ENCODE measurements around the gene VWDE. TPM values are rescaled to one million over a fixed set of nuclear protein-coding genes. Genes with fewer than 3 reads are reported as not detected.
A peak's percentile ranks its signal among the peaks of the same experiment; 100 is the strongest.

The VWDE gene
- total and polyA plus RNA-seq, 2 experiments from 2014 or later: not detected

DNA sequence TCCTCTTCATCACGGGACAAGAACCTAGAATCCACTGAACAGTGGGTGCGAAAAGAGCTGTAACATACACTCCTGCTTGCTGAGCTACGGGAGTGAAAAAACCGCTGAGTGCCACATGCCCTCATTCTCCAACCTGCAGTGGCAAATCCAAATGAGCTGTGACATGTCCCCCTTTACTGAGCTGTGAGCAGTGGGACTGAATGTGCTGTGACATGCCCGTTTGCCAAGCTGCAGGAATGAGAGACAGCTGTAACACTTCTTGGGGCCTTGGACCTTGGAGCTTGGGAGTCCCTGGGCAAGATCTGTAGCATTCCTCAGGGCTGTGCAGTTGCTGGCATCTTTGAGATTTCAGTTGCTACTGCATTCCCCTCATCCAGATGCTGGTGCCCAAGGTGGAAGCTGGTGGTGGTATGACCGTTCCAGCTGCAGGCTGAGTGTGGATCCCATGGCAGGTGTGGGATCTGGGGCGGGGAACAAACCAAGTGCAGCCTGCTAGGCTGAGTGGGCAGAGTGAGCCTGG, 107.6 kb downstream of the VWDE start:
- no peaks in the 10 kb centered on the region for H3K27me3 ChIP-seq (replicated peaks; ENCODE audit: insufficient read depth)
- TF ChIP-seq EZH2 (IDR thresholded peaks at IDR 0.05; ENCODE audit: insufficient read depth, poor library complexity, severe bottlenecking) (no peak), EZH2phosphoT487 (IDR thresholded peaks at IDR 0.05; ENCODE audit: insufficient read depth, low read depth) (no peak)
- no peak overlapping the region for H3K27ac ChIP-seq
- no peak overlapping the region for H2AFZ ChIP-seq
- no peaks in the 10 kb centered on the region for H4K20me1 ChIP-seq (ENCODE audit: insufficient read depth)
- no peaks in the 10 kb centered on the region for H3K36me3 ChIP-seq (ENCODE audit: low read depth)
- H3K9ac ChIP-seq: no peak overlapping the region
- H3K79me2 ChIP-seq (ENCODE audit: insufficient read depth): no peaks in the 10 kb centered on the region
- H3K4me1 ChIP-seq (ENCODE audit: insufficient read depth): no peaks in the 10 kb centered on the region
- H3K4me3 ChIP-seq: no peak overlapping the region
- H3K9me3 ChIP-seq (ENCODE audit: low read depth): no peaks in the 10 kb centered on the region
- no peaks in the 10 kb centered on the region for H3F3A ChIP-seq (ENCODE audit: insufficient read depth)
- no peaks in the 10 kb centered on the region for H3K9me2 ChIP-seq (ENCODE audit: insufficient read depth)
- H3K4me2 ChIP-seq (ENCODE audit: unreplicated experiment): no peak overlapping the region
- WGBS, 2 experiments (ENCODE audit: low coverage in 1 of 2, low lambda C conversion rate in 2 of 2, missing lambda C conversion rate in 2 of 2): 14 to 17% methylated on average over 7 of the region's 7 CpGs
- DNase-seq: no peak
- in situ Hi-C loops (cut with MboI): no loop called here

DNA sequence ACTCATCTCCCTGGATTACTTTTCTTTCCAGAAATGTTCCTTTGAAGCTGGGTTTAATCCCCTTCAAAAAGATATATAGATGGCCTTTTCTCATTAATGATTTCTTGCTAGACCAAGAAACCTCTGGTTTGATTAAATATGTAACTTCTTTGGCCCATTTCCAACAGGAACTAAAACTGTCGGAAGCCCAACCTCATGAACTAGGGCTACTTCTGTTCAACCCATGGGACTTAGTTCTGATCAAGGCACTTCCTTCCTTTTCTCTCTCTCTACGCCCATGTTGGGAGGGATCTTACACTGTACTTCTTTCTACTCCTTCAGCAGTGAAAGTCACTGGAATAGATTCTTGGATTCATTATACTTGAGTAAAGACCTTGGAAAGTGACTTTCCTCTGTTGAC, 109.0 kb downstream of the VWDE start:
- Histone ChIP-seq H2AFZ (no peak overlapping the region), H3K4me1 (ENCODE audit: insufficient read depth) (no peaks in the 10 kb centered on the region), H3K9me3 (ENCODE audit: low read depth) (no peaks in the 10 kb centered on the region), H3K9ac (no peak overlapping the region), H3K9me2 (ENCODE audit: insufficient read depth) (no peaks in the 10 kb centered on the region), H3F3A (ENCODE audit: insufficient read depth) (no peaks in the 10 kb centered on the region), H3K4me2 (ENCODE audit: unreplicated experiment) (no peak overlapping the region), H3K27me3 (replicated peaks; ENCODE audit: insufficient read depth) (no peaks in the 10 kb centered on the region), H3K4me3 (no peak overlapping the region), H4K20me1 (ENCODE audit: insufficient read depth) (no peaks in the 10 kb centered on the region), H3K79me2 (ENCODE audit: insufficient read depth) (no peaks in the 10 kb centered on the region), H3K36me3 (ENCODE audit: low read depth) (no peaks in the 10 kb centered on the region), H3K27ac (no peak overlapping the region)
- TF ChIP-seq EZH2phosphoT487 (IDR thresholded peaks at IDR 0.05; ENCODE audit: insufficient read depth, low read depth) (no peak), EZH2 (IDR thresholded peaks at IDR 0.05; ENCODE audit: insufficient read depth, poor library complexity, severe bottlenecking) (no peak)
- 15 to 21% methylated on average over 2 of the region's 2 CpGs for WGBS, 2 experiments (ENCODE audit: low coverage in 1 of 2, low lambda C conversion rate in 2 of 2, missing lambda C conversion rate in 2 of 2)
- no peak for DNase-seq
- in situ Hi-C loops (cut with MboI): no loop called here

DNA sequence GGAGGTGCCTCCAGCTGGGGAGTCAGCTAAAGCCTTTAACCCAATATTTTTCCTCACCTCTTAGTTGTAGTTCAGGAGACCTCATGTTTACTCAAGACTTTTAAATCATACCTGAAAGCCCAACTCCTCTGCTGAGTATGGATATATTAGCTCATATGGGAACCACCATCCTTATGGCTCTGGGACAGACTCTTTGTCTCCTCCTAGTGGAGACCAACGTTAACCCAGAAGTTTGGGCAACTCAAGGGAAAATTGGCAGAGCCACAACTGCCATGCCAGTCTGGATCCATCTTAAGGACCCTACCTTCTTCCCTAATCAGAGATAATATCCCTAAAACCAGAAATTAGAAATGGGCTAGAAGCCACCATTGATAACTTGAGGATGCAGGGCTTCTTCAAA, 111.8 kb downstream of the VWDE start:
- Histone ChIP-seq H3K27me3 (replicated peaks; ENCODE audit: insufficient read depth) (no peaks in the 10 kb centered on the region), H3K4me3 (no peak overlapping the region), H3K9me3 (ENCODE audit: low read depth) (no peaks in the 10 kb centered on the region), H3K36me3 (ENCODE audit: low read depth) (no peaks in the 10 kb centered on the region), H3K4me1 (ENCODE audit: insufficient read depth) (no peaks in the 10 kb centered on the region), H3K79me2 (ENCODE audit: insufficient read depth) (no peaks in the 10 kb centered on the region), H3F3A (ENCODE audit: insufficient read depth) (no peaks in the 10 kb centered on the region), H3K27ac (no peak overlapping the region), H3K4me2 (ENCODE audit: unreplicated experiment) (no peak overlapping the region), H2AFZ (no peak overlapping the region), H3K9me2 (ENCODE audit: insufficient read depth) (no peaks in the 10 kb centered on the region), H4K20me1 (ENCODE audit: insufficient read depth) (no peaks in the 10 kb centered on the region), H3K9ac (no peak overlapping the region)
- peak; percentile 15 for DNase-seq
- TF ChIP-seq EZH2phosphoT487 (IDR thresholded peaks at IDR 0.05; ENCODE audit: insufficient read depth, low read depth) (no peak), EZH2 (IDR thresholded peaks at IDR 0.05; ENCODE audit: insufficient read depth, poor library complexity, severe bottlenecking) (no peak)
- in situ Hi-C loops (cut with MboI): no loop called here
- WGBS, 2 experiments (ENCODE audit: low coverage in 1 of 2, low lambda C conversion rate in 2 of 2, missing lambda C conversion rate in 2 of 2): 18 to 35% methylated on average over 1 of the region's 1 CpG

DNA sequence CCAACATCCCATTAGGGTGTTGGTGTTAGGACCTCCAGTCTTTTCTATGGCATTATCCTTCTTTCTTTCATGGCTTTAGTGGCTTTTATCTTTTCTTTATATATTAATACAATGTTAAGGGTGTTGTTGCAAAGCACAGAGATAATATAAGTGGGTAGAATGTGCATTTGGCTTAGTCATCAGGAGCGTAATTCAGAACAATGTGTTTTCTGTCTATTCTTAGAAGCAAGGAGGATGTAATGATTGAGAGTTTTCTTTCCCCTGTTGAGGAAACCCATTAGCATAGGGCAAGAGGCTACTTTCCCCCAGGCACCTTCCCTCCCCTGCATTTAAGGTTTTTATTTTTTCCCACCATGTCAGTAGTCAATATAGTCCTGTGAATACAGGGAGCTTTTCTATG, 112.9 kb downstream of the VWDE start:
- Histone ChIP-seq H3K79me2 (ENCODE audit: insufficient read depth) (no peaks in the 10 kb centered on the region), H3K27me3 (replicated peaks; ENCODE audit: insufficient read depth) (no peaks in the 10 kb centered on the region), H3K4me3 (no peak overlapping the region), H2AFZ (no peak overlapping the region), H3K9me3 (ENCODE audit: low read depth) (no peaks in the 10 kb centered on the region), H3K4me2 (ENCODE audit: unreplicated experiment) (no peak overlapping the region), H3F3A (ENCODE audit: insufficient read depth) (no peaks in the 10 kb centered on the region), H3K36me3 (ENCODE audit: low read depth) (no peaks in the 10 kb centered on the region), H4K20me1 (ENCODE audit: insufficient read depth) (no peaks in the 10 kb centered on the region), H3K9me2 (ENCODE audit: insufficient read depth) (no peaks in the 10 kb centered on the region), H3K9ac (no peak overlapping the region), H3K27ac (no peak overlapping the region), H3K4me1 (ENCODE audit: insufficient read depth) (no peaks in the 10 kb centered on the region)
- TF ChIP-seq EZH2 (IDR thresholded peaks at IDR 0.05; ENCODE audit: insufficient read depth, poor library complexity, severe bottlenecking) (no peak), EZH2phosphoT487 (IDR thresholded peaks at IDR 0.05; ENCODE audit: insufficient read depth, low read depth) (no peak)
- WGBS, 2 experiments (ENCODE audit: low coverage in 1 of 2, low lambda C conversion rate in 2 of 2, missing lambda C conversion rate in 2 of 2): 20 to 26% methylated on average over 1 of the region's 1 CpG
- in situ Hi-C loops (cut with MboI): no loop called here
- no peak for DNase-seq

DNA sequence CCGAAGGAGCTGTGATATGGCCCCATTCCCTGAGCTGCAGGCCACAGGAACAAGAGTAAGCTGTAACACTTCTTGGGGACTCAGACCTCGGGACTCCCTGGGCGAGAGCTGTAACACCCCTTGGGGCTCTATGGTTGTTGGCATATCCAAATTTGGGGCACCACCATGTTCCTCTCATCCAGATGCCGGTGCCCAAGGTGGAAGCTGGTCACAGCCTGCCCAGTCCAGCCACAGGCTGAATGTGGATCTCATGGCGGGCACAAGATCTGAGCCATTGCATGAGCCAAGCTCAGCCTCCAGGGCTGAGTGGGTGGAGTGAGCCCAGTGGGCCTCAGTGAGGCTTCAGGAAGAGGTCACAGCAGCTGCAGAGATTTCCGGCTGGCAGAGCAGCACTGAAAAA, 113.7 kb downstream of the VWDE start:
- no peaks in the 10 kb centered on the region for H3K9me2 ChIP-seq (ENCODE audit: insufficient read depth)
- 21 to 27% methylated on average over 6 of the region's 6 CpGs for WGBS, 2 experiments (ENCODE audit: low coverage in 1 of 2, low lambda C conversion rate in 2 of 2, missing lambda C conversion rate in 2 of 2)
- DNase-seq: no peak
- H3K4me2 ChIP-seq (ENCODE audit: unreplicated experiment): no peak overlapping the region
- H3F3A ChIP-seq (ENCODE audit: insufficient read depth): no peaks in the 10 kb centered on the region
- H4K20me1 ChIP-seq (ENCODE audit: insufficient read depth): no peaks in the 10 kb centered on the region
- H3K4me1 ChIP-seq (ENCODE audit: insufficient read depth): no peaks in the 10 kb centered on the region
- TF ChIP-seq EZH2 (IDR thresholded peaks at IDR 0.05; ENCODE audit: insufficient read depth, poor library complexity, severe bottlenecking) (no peak), EZH2phosphoT487 (IDR thresholded peaks at IDR 0.05; ENCODE audit: insufficient read depth, low read depth) (no peak)
- in situ Hi-C loops (cut with MboI): no loop called here
- H3K9me3 ChIP-seq (ENCODE audit: low read depth): no peaks in the 10 kb centered on the region
- H3K27me3 ChIP-seq (replicated peaks; ENCODE audit: insufficient read depth): no peaks in the 10 kb centered on the region
- no peak overlapping the region for H3K9ac ChIP-seq
- H3K36me3 ChIP-seq (ENCODE audit: low read depth): no peaks in the 10 kb centered on the region
- H2AFZ ChIP-seq: no peak overlapping the region
- H3K79me2 ChIP-seq (ENCODE audit: insufficient read depth): no peaks in the 10 kb centered on the region
- H3K4me3 ChIP-seq: no peak overlapping the region
- no peak overlapping the region for H3K27ac ChIP-seq

Measured in GM23248 (cell line).